ENCODE results near the gene CRYBG1.
"Not testable (repeated sequence)": the region's sequence is repeated elsewhere in the genome, so short reads cannot be mapped to it uniquely, and the experiment has no call there.

Gene CRYBG1

DNA sequence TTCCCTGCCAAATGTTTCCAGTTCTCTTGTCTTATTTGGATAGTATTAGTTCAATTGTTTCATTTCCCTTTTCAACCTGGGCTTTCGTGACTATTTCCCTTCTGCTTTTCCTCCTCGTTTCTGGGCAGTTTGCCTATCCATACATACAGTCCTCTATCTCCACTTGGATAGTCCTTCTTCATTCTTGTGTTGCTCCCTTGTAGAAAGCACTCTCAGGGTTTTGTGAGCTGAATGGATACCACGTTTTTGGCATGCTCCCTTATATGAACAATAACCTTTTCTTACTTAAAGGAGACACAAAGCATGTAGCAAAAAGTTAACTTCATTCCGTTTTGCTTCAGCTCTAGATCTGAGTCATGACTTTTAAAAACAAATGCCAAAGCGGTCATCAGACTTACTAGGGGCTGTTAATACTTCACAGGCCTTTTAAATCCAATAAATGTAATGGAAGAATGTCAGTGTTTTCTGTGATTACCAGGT is 16.6 kb downstream of the CRYBG1 start:
- DNase-seq, result no peak

DNA sequence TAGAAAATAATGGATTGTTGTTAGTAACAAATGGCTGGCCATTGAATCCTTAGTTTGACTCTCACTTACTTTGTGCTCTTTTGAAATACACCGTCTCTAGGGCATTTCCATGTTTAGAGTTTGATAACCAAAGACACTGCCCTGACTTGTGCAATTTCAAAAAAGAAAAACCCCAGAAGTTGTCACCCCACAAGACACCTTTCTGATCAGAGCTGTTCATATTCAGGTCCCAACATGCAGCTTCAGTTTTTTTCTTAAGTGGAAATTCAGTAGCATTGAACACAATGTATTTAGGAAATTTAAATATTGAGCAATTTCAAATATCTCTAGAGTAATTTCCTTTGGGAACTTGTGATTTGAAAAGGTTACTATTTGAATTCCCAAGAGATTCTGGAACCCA is 19.4 kb downstream of the CRYBG1 start:
- no peak for DNase-seq

DNA sequence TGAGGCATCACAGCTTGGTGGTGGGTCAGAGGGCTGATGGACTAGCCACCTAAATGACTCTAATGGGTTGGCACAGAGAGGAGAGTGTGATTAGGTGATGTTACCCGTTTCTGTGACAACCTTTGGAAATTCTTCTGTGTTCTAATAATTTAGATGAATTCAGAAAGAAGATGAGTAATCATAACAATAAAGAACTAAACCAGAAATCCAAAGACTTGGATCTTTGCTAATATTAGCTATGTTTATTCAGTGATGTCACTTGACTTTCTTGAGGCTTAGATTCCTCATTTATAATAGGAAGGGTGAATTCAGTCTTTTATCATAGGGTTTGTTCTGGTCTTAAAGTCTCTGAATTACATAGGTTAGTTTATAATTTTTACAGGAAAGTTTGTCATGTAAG is 19.9 kb downstream of the CRYBG1 start:
- no peak for DNase-seq

DNA sequence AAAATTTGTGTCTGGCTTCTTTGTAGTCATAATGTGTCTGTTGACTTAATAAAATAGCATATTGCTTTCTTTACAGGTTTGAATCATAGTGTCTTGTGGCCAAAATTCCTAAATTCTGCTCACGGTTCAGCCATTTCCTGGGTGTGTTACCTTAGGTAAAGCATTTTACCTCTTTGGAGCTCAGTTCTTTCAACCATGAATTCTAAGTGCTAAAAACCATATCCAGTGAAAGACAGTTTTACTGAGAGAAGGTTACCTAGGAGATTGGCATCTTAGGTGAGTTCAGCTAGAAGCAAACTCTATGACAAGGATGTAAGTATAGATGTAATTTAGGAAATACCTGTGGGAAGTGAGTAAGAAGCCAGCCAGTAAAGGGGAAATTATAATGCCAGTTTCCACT is 20.7 kb downstream of the CRYBG1 start:
- DNase-seq, result no peak

DNA sequence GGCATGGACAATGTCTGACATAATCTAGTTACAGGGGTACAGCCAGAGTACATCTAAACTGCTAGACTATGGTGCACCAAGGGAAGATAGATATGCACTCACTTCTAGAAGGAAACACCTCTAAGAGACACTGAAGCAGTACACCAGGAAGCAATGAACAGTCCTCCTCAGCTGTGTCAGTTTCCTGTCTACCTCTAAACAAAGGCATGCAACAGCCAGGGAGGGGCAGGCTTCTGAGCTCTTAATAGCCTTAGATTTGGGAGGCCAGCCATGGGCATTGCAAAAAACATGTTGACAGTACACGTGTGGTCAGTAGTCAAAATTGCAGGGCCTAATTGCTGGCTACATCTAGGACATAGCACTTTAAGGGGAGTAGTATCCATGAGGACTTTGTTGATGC is 21.4 kb downstream of the CRYBG1 start:
- DNase-seq, result no peak

DNA sequence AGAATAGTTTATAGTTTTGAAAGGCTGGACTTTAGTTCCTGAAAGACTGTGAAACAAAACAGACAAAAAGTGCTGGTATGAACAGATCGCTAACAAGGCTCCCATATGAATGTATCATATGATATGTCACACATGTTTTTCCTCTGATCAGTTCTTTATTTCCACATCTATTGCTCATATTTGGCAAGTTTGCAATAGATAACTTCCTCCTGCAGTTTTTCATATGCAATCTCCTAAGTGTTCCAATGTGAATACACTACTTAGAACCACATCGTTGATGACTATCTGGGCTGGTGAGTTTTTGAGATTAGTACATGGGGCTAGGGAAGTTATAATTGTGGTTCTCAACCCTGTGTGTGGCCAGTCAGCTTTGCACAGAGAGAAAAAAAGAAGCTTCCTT is 23.1 kb downstream of the CRYBG1 start:
- no peak for DNase-seq

DNA sequence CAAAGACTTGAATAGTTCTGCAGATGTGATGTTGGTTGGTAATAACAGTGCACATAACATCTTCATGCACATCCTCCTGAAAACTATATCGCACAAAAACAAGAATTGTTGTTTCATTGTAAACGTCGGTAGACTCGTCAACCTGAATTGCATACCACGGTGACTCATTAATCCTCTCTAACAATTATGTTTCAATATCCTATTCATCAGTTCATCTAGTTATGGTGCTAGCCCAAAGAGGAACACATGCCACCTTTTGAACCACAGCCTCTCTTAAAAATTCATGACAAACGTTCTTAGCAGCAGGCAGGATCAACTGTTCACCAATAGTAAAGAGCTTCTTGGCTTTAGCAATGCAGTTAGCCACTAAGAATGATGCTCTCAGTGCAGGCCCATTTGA is 25.0 kb downstream of the CRYBG1 start:
- no peak for DNase-seq

DNA sequence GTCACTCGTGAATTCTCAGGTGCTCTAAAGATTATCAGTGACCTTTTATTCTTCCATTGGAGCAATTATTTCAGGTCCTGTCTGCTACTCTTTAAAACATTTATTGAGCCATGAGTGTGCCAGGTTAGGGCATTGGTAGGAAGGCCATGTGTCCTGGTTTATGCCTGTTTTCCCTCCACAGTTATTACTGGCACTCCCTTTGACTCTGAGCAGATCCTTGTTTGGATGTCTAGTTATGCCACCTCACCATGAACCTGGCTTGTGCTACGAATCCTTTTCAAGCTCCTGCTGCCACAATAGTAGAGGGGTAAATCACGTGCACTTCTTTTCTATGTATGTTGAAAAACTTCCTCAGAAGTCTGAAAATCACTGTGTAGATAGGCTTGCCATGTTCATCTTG is 27.4 kb downstream of the CRYBG1 start:
- no peak for DNase-seq

DNA sequence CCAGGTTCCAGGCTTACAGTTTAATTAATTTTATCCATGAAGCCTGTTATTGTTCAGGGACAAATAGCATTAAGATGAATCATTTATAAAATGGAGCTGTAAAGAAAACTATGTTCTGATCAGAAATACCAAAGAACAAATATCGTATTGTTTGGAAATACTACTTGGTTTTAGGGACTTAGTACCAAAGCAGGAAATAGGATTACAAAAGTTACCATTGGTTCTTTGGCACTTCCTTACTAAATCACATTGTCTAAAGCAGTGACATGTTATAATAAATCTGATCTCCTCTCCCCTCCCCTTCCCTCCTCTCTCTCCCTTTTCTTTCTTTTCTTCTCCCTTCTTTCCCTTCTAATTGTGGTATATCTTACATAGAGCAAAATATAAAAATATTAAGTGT is 29.6 kb downstream of the CRYBG1 start:
- DNase-seq, result no peak

DNA sequence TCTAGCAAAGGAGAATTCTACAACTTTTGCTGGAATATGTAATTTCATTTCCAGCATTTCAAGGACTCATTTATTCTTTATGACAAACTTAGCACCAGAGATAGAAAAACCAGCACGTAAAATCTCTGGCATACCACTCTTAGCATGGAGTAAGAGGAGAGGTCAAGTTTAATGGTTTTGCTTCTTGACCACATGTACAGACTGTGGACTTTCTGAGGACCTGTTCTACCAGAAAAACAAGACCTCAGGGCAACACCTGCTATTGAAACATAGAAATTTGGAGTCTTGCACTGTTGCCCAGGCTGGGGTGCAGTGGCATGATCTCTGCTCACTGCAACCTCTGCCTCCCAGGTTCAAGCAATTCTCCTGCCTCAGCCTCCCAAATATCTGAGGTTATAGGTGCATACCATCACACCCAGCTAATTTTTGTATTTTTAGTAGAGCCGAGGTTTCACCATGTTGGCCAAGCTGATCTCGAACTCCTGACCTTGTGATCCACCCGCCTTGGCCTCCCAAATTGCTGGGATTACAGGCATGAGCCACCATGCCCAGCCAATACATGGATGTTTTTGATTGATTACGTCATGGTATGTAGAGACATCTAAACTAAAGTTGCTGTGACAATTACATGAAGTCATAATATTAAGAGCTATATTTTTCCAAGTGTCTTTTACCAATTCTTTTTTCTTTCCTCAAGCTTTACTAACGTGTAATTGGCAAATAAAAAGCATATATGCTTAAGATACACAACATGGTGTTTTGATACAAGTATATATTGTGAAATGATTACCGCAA is 36.1 kb downstream of the CRYBG1 start:
- no peak for DNase-seq

DNA sequence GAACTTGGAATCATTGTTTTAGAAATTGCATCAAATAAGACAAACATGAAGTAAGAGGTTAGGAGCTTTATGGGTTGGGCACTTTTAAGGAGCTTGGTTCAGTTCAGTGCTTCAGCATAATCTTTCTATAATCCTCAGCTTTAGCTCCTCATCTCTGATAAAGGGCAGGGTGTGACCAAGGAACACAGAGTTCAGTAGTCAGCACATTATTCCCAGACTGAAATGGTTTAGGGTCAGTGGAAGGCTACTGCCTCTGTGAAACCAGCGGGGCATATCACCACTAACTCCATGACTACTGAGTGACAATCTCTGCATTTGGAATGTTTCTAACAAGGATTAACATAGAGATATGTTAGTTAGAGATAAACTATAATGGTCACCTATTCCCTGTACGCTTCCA is 36.9 kb downstream of the CRYBG1 start:
- DNase-seq, result no peak

DNA sequence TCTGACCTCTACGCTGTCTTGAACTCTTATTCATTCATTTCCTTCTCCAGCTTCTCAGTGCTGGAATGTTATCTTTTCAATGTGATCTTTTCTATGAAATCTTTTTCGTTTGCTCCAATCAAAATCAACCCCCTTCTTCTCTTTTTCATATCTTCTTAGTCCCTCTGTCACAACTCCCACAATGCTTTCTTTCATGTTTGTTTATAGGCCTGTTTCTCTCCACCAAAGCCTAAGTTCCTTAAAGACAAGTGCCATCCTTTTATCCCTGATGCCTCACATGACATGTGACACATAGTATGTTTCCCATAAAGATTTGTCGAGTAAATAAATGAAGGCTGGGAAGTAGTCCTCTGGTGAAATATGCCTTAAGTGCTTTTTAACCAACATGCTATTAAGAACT is 38.1 kb downstream of the CRYBG1 start:
- DNase-seq, result no peak

DNA sequence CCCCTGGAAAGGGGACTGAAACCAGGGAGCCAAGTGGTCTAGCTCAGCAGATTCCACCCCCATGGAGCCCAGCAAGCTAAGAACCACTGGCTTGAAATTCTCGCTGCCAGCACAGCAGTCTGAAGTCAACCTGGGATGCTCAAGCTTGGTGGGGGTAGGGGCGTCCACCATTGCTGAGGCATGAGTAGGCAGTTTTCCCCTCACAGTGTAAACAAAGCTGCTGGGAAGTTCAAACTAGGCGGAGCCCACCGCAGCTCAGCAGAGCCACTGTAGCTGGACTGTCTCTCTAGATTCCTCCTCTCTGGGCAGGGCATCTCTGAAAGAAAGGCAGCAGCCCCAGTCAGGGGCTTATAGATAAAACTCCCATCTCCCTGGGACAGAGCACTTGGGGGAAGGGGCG is 44.5 kb downstream of the CRYBG1 start:
- not testable (repeated sequence) for DNase-seq

DNA sequence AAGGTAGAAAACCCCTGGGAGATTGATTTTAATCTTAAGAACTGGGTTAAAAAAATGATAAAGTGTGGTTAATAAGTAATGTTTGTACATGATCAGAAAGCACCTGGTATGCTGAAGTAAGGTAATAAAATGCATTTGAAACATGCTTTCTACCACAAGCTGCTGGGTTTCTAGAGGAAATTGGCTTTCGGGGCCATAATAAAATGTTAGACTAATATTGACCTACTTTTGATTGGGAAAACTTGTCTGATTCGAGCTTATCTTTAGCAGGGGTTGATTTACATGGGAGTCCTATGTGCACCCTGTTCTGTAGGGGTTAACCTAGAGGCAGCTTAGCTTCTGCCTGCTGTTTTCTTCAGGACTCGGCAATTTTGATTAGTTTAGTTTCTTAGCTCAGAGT is 50.5 kb downstream of the CRYBG1 start:
- no peak for DNase-seq

DNA sequence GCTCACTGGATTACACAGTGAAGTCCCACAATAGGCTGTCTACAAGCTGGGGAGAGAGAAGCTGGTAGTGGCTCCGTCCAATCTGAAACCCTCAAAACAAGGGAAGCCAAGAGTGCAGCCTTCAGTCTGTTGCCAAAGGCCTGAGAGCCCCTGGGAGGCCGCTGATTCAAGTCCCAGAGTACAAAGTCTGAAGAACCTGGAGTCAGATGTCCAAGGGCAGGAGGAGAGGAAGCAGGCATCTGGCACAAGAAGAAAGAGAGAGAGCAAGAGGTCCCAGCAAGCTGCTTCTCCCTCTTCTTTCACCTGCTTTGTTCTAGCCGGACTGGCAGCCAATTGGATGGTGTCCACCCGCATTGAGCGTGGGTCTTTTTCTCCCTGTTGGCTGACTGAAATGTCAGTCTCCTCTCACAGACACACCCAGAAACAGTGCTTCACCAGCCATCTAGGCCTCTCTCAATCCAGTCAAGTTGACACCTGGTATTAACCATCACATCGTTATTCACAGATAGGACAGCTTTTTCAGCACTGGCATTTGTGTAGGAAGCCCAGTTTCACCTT is 51.2 kb downstream of the CRYBG1 start:
- no peak for DNase-seq

DNA sequence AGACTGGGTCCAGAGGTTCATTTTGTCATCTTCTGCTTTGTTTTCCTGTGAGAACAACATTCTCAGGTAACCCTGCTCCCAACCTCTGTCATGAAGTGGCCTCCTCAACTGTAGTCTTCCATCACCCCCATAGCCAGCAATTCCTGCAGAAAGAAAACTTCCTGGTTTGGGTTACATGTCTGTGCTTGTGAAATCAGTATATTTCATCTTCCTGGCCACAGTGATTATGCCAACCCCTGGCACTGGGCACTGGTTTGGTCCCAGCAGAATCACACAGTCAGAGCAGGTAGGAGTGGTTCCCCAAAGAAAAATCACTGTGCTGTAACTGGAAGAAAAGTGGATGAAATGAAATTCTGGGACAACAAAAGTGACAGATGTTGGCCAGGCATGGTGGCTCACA is 52.5 kb downstream of the CRYBG1 start:
- no peak for DNase-seq

DNA sequence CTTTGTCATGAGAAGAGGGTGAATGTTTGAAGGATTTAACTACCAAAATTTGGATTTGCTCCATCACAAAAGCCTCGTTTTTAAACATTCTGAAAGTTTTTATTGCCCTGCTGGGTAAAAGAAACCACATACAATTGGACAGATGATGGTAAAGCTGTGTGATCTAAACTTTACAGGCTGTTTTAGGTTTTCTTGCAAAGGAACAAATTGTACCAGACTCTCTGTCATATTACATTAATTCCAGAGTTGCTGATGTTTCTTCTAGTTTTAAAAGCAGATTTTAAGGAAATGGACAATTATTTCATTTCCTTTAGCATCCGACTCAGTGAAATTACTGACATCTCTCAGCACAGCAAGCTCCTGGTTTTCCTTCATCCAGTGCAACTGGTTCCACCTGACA is 53.2 kb downstream of the CRYBG1 start:
- no peak for DNase-seq

DNA sequence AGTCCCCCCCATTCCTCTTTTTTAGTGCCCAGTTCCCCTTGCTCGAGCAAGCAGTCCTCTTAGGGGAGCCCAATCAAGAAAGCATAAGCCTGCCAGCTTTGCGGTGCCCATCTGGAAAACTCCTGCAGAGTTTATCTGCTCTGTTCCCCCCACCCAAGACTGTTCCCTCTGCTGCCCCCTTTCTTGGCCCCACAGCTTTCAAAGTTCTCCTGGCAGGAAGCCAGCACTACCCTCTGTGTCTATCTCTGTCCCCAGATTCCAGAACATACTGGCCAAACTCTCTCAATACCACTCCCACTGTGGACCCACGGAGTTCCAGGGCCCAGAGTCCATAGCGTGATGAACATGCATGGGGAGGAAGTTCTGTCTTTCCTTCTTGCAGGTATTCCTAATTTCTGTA is 55.4 kb downstream of the CRYBG1 start:
- DNase-seq, result no peak

DNA sequence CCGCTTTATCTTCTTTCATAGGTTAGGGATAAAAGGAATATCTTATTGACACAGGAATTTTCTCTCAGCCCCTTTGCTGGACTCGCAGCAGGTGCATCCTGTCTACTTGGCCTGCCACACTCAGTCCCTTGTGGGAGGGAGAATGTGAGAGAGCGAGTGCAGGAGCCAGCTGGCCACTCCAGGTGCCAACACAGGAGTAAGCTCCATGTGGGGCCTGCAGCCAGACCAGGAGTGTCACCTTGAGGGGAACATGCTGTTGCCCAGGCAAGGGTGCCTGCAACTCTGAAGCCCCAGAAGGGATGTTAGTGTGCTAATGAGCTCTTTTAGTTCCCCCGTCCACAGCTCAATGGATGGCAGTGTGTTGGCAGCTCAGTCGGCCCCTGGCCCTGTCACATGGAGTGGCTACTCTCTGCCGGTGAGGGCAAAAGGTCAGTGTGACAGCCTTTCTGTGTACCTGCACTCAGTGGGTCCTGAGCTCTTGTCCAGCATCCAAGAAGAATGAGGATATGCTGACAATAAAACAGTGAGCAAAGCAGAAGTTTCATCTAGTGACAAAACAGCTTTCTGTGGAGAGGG is 57.1 kb downstream of the CRYBG1 start:
- DNase-seq, result no peak

DNA sequence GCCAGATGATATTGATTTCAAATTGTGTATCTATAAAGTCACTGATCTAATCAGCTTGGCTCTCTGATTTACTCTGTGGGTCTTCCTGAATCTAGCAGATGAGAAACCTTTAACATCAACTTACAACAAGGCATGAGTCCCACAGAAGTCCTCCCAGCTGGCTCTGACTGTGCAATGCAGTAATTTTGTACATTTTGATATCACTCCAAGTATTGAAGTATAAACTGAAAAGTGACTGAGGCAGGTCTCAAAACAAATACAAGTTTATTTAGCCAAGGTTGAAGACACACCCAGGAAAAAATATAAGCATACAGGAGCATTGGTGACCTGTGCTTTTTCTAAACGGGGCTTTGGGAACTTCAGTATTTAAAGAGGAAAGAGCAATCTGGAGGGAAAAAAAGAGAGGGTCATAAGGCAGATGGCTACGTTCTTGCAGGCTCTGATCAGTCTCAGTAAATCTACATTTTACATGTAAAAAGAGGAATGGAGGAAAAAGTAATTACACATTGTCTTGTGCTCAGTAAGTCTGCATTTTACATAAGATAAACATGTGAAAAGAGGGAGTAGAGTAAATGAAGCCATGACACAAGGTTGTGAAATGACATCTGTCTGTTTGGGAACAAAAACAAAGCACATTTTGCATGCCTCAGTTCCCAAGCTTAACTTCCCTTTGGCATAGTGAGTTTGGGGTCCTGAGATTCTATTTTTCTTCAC is 59.5 kb downstream of the CRYBG1 start:
- no peak for DNase-seq

DNA sequence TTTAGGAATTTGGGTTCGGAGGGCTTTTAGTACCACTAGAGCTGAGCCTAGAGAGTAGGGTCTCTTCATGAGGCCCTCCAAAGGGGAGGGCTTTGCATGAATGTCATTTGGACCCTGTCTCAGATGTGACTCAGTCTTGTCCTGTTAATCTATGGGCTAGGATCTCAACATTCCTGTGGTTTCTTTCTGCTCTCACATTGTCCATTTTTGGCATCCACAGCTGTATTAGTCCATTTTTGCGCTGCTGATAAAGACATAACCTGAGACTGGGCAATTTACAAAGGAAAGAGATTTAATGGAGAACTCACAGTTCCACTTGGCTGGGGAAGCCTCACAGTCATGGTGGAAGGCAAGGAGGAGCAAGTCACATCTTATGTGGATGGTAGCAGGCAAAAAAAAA is 61.0 kb downstream of the CRYBG1 start:
- DNase-seq, result no peak

DNA sequence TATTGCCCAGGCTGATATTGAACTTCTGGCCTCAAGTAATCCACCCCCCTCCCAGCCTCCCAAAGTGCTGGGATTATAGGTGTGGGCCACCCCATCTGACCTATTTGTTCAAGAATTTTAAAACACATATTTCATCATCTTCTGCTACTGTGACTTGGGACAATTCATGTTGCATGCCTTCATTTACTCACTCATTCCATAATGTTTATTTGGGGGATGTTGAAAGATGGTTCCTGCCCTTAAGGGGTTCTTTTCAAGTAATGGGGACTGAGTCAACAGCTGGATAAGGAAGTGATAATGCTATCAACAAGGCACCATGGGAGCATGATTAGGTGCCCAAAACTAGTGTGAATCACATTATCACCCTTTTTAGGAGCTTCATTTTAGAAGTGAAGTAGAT is 62.0 kb downstream of the CRYBG1 start:
- DNase-seq, result no peak

DNA sequence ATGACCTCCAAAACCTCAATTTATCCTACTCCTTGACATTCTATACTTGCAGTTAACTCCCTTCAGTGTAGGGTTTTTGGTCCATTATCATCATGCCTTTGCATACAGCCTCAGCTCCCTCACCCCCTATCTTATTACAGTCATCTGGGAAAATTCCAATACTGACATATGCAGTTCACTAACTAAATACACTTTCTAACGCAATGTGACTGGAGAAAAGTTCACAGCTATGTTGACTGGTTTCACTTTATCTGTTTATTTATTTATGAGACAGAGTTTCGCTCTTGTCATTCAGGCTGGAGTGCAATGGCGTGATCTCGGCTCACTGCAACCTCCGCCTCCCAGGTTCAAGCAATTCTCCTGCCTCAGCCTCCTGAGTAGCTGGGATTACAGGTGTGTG is 64.9 kb downstream of the CRYBG1 start:
- DNase-seq, result no peak
